AG10803 (cell line): ENCODE data around the gene COG1.

Experiments used
- DNase-seq: peaks from one replicate; pipeline ENCODE4 v3.0.0; 2010; ENCODE audit warnings: low read depth
- H3K4me3 ChIP-seq: 2 replicates; pipeline ENCODE4 v1.5.1; 2011; ENCODE audit warnings: mild to moderate bottlenecking, low read length, control low read depth
- CTCF ChIP-seq: conservative IDR thresholded peaks from 2 replicates; pipeline ENCODE4 v1.5.1; 2011; ENCODE audit warnings: mild to moderate bottlenecking, low read length, control low read depth, inconsistent platforms

COG1 gene

DNA sequence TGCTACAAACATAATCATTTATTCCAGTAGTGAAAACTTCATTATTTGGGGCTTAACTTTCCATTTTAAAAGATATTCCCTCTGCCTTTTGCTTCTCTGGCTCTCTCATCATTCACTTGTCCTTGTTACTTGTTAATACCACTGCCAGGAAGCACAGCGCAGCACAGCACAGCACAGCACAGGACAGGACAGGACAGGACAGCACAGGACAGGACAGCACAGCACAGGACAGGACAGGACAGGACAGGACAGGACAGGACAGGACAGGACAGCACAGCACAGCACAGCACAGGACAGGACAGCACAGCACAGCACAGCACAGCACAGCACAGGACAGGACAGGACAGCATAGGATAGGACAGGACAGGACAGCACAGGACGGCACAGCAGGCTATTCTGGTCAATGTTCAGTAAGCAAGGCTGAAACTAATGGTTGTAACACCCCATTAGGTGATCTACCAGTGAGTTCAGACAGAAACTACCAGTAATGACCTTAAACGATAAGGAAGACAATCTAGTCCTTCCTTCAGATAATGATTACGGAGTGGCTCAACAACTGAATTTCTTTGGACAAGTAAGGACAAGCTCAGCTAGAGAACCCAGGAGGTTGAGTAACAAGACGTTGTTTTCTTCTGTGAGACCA, 31.9 kb downstream of the COG1 start:
- no peak for TF ChIP-seq CTCF

DNA sequence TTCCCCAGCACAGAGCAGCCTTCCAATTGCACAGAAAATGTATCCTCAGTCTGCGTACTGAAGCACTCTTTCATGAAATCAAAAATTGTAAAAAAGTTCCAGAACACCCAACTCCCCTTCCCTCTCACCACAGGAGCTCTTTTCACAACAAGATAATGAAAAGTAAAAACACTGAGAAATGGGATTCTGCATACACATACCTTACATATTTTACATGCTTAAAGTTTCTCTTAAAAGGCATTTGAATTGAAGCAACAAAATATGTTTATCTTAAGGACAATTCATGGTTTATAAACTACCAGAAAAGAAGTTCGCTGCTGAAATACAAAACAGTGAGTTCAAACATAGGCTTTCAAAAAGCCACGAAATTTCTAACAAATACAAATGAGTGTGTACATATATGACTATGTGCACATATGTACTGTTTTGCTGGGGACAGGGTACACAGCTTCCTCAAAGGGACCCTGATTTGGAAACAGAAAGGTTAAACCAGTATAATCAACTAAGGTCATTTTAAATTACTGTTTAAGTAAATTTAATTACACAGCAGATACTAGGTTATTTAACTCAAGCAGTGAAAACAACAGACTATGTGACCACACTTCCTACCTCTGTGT, 33.8 kb downstream of the COG1 start:
- H3K4me3 ChIP-seq = no peak overlapping the region
- no peak for TF ChIP-seq CTCF
- DNase-seq = peak; percentile 40

More for the DNA sequence above, 31.9 kb downstream of the COG1 start:
- no peak for DNase-seq
- no peak overlapping the region for H3K4me3 ChIP-seq

DNA sequence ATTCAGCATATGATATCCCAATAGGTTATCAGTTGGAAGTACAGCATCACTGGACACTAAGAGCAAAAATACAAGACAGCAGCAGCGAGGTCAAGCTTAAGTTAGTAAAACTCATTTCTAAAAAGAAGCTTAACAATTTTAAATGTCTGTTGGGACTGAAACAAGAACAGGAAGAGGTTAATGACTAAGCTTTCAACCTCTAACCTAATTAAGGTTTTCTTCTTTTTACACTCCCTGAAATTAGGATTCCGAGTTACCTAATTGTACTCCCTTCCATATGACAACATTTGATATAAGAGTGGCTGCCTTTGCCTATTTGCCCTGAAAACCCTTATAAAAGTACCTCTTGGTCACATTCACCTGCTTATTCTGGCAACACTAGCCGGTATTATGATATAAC, 34.5 kb downstream of the COG1 start:
- no peak for TF ChIP-seq CTCF
- DNase-seq = no peak
- H3K4me3 ChIP-seq = no peak overlapping the region

GRCh38 chr17:73227944-73228343, 35.1 kb downstream of the COG1 start:
- TF ChIP-seq CTCF = no peak
- H3K4me3 ChIP-seq = no peak overlapping the region
- DNase-seq = no peak

DNA sequence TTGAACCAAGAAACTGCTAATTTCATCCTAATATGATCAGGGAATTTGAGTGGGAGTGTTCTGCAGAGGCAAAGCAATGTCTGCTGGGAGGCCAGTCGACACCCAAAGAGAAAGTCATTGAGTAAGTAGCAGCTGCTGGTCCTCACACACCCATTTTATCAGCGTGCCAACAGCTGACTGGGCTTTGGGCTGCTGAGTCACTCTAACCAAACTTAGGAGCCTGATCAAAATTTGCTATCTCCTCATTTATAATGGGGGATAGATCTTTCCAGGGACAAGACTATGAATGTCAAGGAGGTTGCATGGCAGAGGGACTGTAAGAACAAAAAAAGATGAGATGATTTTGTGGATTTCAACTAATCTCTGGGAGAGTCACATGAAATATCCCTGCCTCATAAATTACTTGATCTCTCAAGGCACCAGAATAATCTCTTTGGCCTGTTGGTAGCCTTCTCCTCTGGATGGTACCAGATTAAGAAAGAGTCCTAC, 35.9 kb downstream of the COG1 start:
- no peak overlapping the region for H3K4me3 ChIP-seq
- peak; percentile 85 for DNase-seq
- TF ChIP-seq CTCF = no peak

DNA sequence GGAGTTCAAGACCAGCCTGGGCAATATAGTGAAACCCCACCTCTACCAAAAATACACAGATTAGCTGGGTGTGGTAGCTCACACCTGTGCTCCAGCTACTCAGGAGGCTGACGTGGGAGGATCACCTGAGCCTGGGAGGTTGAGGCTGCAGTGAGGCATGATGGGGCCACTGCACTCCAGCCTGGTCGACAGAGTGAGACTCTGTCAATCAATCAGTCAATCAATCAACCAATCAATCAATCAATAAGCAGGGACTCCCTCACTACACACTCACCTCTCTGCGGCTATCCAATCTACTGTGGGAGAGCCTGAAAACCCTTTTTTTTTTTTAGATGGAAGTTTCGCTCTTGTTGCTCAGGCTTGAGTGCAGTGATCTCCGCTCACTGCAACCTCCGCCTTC, 37.2 kb downstream of the COG1 start:
- H3K4me3 ChIP-seq = no peak overlapping the region
- no peak for TF ChIP-seq CTCF

GRCh38 chr17:73231395-73231794, 38.5 kb downstream of the COG1 start:
- TF ChIP-seq CTCF = no peak
- peak overlapping the region; percentile 89 for H3K4me3 ChIP-seq
- peak; percentile 17 for DNase-seq

More for the DNA sequence above, 37.2 kb downstream of the COG1 start:
- no peak for DNase-seq
